Adrenal gland (tissue), 5 donors: ENCODE results near the gene ZNF215.

Experiments used
- CTCF ChIP-seq, 6 experiments: fragments of 450-650 bp in 4 of 6; fragments of 200-600 bp in 2 of 6; sonication (generic) in 1 of 6; IDR thresholded peaks; 1 replicate in 5 of 6; 2 replicates in 1 of 6; pipeline versions ENCODE4 v1.5.1 to v1.8.0; 2016 to 2021; ENCODE audit warnings: antibody characterized with exemption in 6 of 6, mild to moderate bottlenecking in 2 of 6, moderate library complexity in 1 of 6
- POLR2A ChIP-seq, 2 donors: fragments of 450-650 bp; IDR thresholded peaks; one replicate each; pipeline ENCODE4 v1.6.1; 2017; ENCODE audit warnings: antibody characterized with exemption in 2 of 2, mild to moderate bottlenecking in 2 of 2, moderate library complexity in 1 of 2
- donor health status: DM: no; HTN: no; CAD: no.

GRCh38 chr11:6943131-6943530 is 16.9 kb downstream of the ZNF215 start:
- TF ChIP-seq CTCF (IDR thresholded peaks at IDR 0.05) (no peak), POLR2A (IDR thresholded peaks at IDR 0.05) (no peak)
